NOMO-1 treated with DMSO at 0.1 percent for 48 hours (cell line): ENCODE results near the gene PTGS1.
"Not testable (repeated sequence)": the region's sequence is repeated elsewhere in the genome, so short reads cannot be mapped to it uniquely, and the experiment has no call there.

Experiments
- DNase-seq: peaks from one replicate; lab custom pipeline; 2025; ENCODE audit not compliant: unreplicated experiment; lab: John Stamatoyannopoulos, UW

PTGS1 gene

DNA sequence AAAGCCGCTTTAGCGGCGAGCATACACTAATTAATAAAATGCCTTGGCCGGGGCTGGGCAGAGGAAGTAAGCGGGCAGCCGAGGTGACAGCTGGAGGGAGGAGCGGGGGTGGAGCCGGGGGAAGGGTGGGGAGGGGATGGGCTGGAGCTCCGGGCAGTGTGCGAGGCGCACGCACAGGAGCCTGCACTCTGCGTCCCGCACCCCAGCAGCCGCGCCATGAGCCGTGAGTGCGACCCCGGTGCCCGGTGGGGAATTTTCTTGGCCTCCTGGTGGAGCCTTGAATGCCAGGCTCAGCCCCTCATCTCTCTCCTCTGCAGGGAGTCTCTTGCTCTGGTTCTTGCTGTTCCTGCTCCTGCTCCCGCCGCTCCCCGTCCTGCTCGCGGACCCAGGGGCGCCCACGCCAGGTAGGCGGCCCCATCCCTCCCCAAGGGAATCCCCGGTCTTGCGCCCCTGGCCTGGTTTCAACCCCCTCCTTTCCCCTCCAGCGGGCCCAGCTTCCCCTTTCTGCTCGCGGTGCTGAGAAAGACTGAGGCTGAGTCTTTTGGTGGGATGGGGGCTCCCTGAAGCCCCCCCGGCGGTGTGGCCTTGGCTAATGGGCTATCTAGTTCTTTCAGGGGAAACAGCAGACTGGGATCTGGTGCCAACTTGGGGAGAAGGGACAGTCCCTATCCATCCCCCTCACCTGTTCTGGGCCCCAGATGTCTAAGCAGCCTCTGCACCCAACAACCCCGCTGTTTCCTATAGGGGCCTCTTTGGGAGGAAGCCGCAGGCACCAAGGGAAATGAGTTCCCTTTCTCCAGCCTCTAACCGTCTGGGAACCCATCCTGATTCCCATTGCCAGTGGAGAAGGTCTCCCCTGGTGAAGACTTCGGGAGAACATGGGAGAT, at the start of gene PTGS1:
TSS of gene PTGS1 (plus strand) at position 156 of the 887 bp plus-strand sequence. CDS start at position 217, 61 bp downstream.
- DNase-seq, result peak; percentile 70

DNA sequence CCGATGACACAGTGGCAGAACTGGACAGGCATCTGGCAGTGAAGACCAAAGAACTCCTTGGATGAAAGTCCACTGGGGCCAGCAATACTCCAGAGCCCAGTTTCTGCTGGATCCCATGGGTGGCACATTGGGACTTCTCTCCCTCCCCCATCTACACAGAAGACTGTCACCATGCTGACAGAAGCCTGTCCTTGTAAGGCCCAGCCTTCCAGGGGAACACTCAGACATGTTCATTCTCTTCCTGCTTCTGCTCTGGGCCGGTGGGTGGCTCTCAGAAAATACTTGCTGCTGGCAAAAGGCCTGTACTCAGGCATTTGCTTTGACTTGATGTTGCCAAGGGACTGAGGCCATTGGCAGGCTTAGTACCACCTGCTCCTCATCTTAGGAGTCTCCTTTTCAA, 48.3 kb upstream of the PTGS1 start:
- no peak for DNase-seq

DNA sequence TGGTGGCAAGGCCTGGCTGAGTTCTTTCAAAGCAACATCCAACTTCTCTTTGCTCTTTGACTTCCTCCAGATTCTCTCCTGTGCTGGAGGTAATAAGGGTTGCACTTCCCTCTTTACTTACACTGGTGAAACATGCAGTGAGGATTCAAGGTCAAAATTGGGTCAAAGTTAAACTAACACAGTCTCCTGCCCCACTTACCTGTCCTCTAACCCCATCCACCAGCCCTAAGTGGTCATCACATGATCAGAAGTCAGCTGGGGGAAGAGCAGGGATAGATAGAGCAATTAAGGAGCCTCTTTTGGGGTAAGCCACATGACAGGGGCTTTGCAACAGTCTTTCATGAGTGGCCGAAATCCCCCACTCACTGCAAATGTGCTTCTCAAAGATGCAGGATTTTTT, 46.2 kb upstream of the PTGS1 start:
- DNase-seq, result peak; percentile 10

DNA sequence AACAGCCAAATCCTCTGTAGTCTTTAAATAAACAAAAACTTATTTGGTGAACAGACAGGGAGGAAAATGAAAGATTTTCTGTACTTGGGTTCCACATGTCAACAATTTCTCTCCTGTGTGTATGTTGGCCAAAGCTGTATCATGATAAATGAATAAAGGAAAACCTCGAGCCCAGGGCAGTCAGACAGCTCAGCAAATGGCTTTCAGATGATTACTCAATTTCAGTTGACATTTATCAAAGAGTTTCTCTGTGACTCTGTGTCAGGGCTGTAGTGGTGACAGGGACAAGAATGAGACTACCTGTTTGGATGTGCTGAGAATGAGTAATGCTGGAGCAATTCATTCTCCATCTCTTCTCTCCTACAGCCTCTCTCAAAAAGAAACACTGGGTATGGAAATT, 45.7 kb upstream of the PTGS1 start:
- no peak for DNase-seq

- DNase-seq, result no peak
These were observed 43.6 kb upstream of the PTGS1 start for GRCh38 chr9:122327175-122327574.

GRCh38 chr9:122329597-122329996, 41.2 kb upstream of the PTGS1 start:
- no peak for DNase-seq

- not testable (repeated sequence) for DNase-seq
These were observed 40.4 kb upstream of the PTGS1 start for GRCh38 chr9:122330466-122330865.

- no peak for DNase-seq
These were observed 39.3 kb upstream of the PTGS1 start for GRCh38 chr9:122331523-122331927.

- no peak for DNase-seq
These were observed 38.7 kb upstream of the PTGS1 start for GRCh38 chr9:122332083-122332482.

DNA sequence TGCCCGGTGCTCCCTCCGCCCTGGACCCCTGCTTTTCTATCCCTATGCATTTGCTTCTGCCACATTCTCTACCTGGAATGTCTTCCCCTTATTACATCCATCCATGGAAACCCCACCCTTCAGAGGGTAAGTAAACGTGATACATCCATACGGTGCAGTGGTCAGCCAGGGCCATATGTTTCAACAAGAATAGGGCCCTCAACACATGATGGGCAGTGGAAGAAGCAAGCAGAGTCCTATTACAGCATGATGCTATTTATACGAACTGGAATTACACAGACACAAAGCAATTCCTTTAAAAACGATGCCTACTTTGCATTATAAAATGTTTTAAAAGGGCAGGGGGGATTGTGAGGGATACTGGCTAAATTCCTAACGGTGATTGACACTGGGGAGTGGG, 38.2 kb upstream of the PTGS1 start:
- no peak for DNase-seq

DNA sequence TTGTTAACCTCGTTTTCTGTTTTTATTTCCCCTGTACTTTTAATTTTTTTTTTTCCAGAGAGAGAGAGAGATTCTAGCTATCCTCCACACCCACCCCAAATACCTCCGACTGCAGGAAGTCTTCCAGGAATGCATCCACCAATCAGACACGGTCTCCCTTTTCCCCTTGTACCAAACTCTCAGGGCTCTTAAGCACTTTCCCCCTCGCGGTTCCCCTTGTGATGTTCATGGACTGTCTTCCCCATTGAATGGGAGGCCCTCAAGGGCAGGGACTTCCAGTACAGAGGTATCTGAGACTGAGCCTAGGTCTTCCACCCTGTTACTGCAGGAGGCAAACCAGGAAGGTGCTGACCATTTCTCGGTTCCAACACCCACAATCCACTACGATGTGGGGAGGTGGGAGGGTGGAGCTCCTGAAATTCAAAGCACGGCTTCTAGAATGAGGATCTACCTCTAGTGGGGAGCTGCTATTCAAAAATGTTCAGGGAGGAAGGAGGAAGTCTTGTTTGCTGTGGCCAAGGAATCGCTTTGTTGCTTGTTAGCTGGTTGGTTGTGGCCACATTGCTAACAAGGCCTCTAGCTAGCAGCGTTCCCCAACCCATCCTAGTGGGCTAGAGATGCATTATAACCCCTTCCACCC, 37.5 kb upstream of the PTGS1 start:
- DNase-seq, result no peak

- no peak for DNase-seq
These were observed 35.9 kb upstream of the PTGS1 start for GRCh38 chr9:122334916-122335315.

DNA sequence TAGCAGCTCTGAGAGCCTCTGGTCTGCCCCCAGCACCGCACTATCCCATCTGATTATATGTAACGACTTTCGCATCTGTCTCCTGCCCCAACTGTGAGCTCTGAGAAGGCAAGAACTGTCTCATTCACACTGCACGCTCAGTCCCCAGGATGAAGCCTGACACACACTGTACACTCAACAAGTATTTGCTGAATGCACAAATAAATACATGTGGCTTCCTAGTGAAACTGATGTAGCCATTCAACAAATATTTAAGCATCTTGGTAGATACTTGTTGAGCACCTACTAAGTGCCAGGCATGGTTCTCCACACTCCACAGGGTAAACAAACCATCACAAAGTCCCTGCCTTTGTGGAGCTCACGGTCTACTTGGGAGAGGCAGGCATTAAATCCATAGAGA, 34.6 kb upstream of the PTGS1 start:
- no peak for DNase-seq

GRCh38 chr9:122336866-122337555, 33.8 kb upstream of the PTGS1 start:
- no peak for DNase-seq

- no peak for DNase-seq
These were observed 33.3 kb upstream of the PTGS1 start for GRCh38 chr9:122337556-122337929.

DNA sequence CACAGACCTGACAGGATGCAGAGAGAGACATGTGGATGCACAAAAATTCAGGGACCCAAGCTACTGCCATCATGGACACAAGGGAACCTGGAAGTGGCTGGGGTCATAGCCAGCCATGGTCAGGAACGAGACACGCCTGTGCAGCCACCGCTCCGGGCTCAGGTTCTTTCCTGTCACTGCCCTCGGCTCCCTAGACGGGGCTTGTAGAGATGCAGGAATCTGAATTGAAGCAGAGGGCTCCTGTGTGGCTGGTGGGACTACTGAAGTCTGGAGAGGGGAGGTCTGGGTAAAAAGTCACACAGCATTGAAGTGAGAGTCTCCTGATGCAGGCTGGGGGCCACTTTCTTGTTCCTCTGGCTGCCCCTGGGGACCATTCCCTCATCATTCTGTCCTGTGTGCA, 32.3 kb upstream of the PTGS1 start:
- no peak for DNase-seq

- no peak for DNase-seq
These were observed 31.8 kb upstream of the PTGS1 start for GRCh38 chr9:122338994-122339393.

DNA sequence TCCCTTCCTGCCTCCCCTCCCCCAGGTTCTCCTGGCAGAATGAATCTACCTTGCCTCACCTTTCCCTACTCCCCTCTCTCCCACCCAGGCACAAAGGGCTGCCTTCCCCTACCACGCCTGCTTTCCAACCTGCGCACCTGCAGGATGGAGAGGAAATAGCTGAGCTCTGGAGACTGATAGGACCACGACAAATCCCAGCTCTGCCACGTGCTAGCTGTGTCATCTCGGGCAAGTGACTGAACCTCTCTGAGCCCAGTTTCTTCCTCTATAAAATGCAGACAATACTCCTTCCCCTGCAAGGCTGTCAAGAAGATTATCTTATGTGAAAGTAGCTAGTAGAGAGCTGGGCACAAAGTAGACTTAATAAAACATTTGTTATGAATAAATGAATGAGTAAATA, 31.2 kb upstream of the PTGS1 start:
- no peak for DNase-seq

GRCh38 chr9:122340161-122340560, 30.7 kb upstream of the PTGS1 start:
- DNase-seq, result no peak

GRCh38 chr9:122342323-122343050, 28.3 kb upstream of the PTGS1 start:
- no peak for DNase-seq
